PC-3 (cell line): ENCODE data around the gene GABARAP.

Experiments
- CTCF ChIP-seq: fragments of 300-600 bp; sonication (generic); conservative IDR thresholded peaks from 2 replicates; pipeline ENCODE4 v1.5.1; 2017; ENCODE audit warnings: antibody characterized with exemption, low read depth, mild to moderate bottlenecking, low read length
- EZH2 ChIP-seq: fragments of 300-600 bp; sonication (generic); IDR thresholded peaks from one replicate; pipeline ENCODE4 v1.6.1; 2017; ENCODE audit warnings: antibody characterized with exemption, mild to moderate bottlenecking, low read length; ENCODE audit not compliant: unreplicated experiment
- EZH2phosphoT487 ChIP-seq: fragments of 300-600 bp; sonication (generic); IDR thresholded peaks from 2 replicates; pipeline ENCODE4 v1.6.1; 2018; ENCODE audit warnings: mild to moderate bottlenecking, antibody characterized with exemption, low read length, borderline replicate concordance

GRCh38 chr17:7263801-7264078 is 21.5 kb upstream of the GABARAP start:
- TF ChIP-seq CTCF (no peak), EZH2phosphoT487 (no peak), EZH2 (no peak)
